Activated CD4-positive, alpha-beta T cell treated with anti-CD3 and anti-CD28 coated beads for 4 hours (primary cell): ENCODE data around the gene GRK5.

Experiments
- DNase-seq, 2 donors: peaks; one replicate each; pipeline ENCODE4 v3.0.0-alpha.2; 2020

The GRK5 gene

DNA sequence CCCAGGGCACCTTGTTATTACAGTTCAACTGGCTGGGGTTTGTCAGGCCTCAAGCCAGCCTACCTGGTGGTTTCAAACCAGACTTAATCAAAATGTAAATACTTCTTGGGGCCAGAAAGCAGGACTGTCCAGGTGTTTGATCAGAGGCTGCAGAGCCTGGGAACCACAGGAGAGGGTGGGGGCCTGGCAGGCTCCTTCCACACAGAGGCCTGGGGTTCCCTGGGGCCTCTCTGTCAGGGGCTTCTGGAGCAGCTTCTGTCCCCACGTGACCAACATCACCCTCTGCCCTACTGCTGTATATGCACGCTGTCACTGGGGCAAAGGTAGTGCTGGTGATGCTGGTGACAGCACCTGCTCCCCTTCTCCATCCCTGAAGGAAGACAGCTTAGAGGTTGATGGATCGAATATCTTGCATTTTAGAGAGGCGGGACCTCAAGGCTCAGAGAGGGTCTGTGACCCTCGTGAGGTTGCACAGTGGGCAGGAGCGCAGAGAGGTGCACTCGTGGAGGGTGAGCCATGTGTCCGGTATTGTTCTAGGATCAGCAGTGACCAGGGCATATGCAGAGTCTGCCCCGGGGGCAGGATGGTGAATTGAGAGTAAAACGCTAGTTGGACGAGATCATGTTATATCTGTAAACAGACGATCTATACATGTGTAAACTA is 95.4 kb downstream of the GRK5 start:
- no peak for DNase-seq

DNA sequence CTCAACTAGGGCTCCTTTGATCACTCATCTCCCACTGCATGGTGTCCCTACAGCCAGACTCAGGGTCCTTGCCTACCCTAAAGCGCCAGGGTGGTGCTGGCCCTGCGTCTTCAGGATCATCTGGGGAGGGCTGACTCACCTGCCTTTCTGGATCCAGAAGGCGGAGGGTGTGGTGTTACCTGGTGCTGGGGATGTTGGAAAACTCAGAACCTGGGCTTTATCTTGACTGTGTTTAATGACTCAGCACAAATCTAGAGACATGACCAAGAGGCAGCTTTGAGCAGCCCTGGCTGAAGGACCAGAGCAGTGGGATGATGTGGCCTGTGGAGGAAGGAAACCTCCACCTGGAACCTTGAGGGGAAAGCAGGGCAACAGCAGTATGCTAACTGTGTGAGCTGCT is 96.5 kb downstream of the GRK5 start:
- no peak for DNase-seq

DNA sequence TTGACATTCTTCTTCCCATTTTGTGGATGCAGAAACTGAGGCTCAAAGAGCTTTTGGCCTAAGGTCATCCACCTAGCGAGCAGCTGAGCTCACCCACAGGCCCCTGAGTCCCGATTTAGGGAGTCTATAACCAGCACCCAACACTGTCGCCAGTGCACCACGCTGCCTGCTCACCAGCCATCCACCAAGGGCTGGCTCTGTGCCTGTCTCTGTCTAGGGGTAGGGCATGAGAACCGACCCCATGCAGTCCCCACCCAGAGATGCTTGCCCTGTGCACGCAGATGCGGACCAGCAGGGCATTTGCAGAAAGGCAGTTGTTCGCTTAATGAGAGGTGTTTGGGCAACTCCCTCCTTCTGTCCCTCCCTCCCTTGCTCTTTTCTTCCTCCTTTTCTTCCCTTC is 97.2 kb downstream of the GRK5 start:
- no peak for DNase-seq

DNA sequence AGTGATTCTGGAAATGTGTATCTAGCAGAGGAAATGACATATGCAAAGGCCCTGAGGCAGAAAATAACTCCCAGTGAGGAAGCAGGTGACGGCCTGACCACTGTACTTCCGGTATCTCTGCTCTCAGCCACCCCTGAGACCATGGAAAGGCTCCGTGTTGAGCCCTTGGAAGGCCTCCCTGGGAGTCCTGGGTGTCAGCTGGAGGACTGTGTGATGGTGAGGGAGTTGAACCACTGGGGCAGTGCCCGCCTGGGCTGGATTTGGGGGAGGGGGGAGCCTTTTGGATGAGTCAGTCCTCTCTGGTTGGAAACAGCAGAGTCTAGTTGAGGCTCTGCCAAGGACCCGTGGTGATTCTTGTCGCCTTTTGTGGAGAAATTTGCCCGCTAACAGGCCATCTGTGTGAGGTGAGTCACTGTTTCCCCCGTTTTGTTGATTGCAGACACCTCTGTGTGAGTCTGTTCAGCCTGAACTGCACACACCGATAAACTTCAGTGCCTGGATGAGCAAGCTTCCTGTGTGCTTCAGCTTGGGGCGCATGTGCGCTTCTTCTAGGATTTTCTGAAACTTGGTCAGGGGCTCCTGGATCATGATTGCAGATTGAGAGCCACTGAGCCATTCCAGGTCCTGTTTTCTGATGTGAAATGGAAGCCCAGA is 98.6 kb downstream of the GRK5 start:
- peak; percentile 89 for DNase-seq

DNA sequence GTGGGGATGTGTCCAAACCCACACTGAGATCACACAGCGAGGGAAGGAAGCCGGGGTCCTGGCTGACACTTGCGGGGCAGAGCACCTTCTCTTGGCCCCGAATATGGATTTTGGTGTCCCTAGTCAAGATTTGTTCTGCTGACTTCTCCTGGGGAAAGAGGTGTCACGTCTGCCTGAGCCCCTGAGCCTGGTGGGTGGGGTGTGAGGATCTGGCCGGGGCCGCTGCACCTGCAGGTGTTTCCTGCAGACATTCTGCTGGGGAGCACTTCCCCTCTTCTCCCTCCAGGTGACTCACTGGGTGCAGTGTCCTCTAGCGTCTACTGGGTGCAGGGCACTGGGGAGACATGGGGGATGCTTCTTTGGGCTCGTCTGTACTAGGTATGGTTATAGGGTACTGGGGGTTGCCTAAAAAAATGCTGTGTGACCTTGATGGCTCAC is 99.2 kb downstream of the GRK5 start:
- peak; percentile 68 to 75 for DNase-seq

DNA sequence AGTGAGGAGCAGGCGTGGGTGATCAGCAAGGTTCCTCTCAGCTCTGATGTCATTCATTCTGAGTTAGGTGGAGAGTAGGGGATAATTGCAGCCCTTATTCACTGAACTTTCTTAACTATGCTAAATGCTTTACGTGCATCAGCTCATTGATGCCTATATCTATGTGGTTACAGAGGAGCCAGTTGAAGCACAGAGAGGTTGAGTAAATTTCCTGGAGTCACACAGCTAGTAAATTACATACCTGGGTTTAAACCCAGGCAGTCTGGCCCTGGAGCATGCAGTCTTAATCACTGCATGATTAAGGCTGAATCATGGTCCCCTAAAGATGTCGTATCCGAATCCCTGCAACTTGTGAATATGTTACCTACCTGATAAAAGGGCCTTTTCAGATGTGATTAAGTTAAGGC is 99.6 kb downstream of the GRK5 start:
- peak in 1 of 2 donors; percentile 23 for DNase-seq

DNA sequence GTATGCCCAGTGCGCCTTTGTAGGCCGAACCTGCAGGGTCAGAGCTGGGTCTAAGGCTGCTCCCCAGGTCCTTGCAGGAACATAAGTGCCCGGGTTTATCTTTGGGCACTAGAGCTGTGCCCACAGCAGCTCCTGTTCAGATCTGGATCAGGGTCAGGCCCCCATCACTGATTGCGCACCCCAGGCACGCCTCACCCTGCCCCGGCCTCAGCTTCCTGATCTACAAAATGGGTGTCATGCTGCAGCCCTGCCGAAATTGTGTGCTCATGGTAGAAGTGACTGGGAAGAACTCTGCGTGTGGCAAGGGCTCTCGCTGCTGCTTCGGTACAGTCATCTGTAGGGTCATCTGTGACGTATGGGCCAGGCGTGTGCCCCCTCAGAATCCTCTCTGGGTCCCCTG is 100.7 kb downstream of the GRK5 start:
- DNase-seq, result no peak

DNA sequence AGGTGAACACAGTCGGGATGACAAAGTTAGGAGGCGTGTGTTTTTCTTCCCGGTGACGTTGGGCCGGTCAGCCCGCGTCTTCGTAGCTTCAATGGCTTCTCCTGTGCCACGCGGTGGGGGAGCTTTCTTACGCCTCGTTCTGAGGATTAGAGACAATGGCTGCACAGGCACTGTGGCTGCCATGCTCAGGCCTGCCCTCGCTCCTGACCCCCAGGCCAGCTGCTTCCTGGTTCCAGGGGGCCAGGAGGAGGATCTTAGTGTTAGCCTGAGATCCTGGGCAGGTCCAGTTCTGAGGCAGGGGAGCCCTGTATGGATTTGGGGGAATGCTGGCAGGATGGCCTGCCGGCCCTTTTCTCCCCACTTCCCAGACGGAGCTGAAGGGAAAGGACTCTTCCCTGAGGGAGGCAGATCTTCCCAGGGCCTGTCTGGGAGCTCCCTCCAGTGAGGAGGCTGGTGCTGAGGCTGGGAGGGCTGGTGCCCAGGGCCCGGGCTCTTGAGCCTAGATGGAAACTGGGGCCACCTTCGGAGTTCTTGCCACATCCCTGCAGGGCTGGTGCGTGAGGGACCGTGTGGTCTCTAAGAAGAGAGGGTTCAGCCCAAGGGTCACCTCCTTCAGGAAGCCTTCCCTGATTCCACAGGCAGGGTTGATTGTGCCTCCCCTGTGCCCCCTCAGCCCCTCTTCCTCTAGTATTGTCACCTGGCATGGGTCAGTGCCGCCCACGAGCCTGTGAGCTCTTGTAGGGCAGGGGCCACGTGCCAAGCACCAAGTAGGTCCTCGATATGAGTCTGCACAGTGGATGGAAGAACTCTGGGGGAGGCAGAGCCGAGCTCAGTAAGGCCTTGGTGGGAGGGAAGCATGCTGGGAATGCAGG is 101.4 kb downstream of the GRK5 start:
- no peak for DNase-seq

DNA sequence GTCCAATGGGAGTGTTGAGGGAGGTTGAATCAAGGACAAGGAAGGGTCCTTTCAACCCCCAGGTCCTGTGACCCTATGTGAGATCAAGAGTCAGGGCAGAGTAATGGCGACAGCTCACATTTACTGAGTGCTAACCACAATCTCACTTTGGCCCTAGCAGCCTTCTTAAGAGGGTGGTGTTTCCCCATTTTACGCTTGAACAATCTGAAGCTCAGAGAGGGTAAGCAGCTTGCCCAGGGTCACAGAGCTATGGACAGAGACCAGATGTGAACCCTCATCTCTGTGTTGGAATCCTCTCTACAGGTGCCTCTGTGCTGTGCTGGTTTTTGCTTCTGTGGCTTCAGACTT is 102.0 kb downstream of the GRK5 start:
- no peak for DNase-seq

DNA sequence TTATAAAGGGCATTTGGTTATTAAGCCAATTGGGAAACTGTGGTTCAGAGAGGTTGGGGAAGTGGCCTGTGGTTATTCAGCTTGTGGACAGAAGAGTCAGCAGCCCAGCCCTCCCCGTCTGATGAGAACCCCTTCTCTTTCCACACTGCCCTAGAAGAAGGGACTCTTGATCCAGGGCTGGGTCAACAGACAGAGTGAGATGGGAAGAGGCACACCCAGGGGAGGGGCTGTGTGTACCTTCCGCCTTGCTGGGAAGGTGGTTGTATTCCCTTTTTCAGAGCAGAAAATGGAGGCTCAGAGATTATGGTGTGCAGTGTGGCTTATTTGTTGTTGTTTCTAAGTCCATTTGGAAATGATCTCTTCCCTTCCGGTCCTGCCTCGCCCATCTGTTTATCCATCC is 103.4 kb downstream of the GRK5 start:
- DNase-seq, result no peak

DNA sequence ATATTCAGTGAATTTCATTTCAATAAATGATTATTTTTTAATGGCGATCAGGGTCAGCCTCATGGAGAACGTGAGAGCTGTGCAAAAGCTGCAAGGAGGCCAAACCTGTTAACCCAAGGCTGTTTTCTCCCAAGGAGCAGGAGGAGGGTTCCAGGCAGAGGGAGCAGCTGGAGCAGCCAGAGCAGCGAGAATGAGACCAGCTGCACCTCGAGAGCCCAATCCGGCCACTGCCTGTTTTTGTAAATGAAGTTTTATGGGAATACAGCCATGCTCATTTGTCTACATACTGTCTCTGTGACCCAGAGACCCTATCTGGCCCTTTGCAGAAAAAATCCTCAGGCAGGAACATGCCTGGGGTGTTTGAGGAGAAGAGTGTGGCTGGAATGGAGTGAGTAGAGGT is 104.9 kb downstream of the GRK5 start:
- no peak for DNase-seq

DNA sequence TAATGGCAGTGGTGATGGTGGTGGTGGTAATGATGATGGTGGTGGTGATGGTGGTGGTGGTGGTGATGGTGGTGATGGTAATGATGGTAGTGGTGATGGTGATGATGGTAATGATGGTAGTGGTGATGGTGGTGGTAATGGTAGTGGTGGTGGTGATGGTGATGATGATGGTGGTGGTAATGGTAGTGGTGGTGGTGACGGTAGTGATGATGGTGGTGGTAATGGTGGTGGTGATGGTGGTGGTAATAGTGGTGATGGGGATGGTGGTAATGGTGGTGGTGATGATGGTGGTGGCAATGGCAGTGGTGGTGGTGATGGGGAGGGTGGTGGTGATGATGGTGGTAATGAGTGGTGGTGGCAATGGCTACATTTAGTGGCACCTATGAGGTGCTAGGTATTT is 105.7 kb downstream of the GRK5 start:
- no peak for DNase-seq

DNA sequence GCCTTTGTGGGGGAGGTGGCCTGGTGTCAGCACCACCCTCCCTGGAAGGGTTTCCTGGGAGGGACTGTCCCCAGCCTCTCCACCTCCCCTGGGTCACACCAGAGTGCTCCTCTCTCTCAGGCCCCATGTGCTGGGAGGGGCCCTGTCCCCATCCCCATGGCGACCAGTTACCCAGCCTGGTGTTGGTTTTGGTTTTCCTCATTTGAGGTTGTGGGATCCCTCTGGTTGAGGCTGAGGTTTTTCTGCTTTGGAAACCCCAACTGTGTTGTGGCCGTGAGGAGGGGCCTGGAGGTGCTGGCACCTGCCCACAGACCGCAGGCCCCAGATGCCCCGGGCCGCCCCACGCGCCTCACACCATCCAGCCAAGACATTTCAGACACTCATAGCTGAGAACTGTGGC is 106.3 kb downstream of the GRK5 start:
- DNase-seq, result peak; percentile 13 to 18

DNA sequence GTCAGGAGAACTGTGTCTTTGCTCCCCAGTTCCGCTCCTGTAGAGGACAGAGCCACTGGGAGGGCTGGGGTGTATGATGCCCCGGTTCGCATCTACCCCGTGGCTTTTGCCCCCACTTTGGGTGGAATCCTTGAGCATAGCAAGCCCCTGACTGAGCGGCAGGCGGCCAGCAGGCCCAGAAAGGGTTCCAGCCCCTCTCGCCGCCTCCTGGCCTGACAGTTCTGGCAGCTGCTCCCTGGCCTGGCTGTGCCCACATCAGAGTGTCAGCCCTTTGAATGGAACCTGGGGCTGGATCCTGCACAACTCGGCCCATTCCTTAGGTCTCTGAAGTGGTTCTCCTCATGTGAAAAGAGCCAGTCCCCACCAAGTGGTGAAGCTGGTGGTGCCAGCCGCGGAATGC is 106.7 kb downstream of the GRK5 start:
- DNase-seq, result no peak

DNA sequence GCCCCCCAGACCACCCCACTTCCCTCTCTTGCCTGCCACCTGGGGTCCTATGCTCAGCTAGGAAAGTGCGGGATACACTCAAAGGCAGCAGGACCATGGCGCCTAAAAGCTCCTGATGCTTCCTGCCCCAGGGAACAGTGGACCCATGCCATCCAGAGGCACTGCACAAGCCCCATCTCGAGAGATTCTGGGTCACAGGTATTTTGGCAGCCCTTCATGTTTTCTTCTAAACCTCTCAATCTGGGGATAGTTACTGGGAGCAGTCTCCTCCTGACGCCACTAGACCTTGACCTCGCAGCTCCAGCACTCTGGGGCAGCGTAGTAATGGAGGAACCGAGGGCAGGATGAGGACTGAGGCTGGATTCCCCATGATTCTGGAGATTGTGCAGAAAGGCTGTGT is 107.1 kb downstream of the GRK5 start:
- DNase-seq, result no peak

DNA sequence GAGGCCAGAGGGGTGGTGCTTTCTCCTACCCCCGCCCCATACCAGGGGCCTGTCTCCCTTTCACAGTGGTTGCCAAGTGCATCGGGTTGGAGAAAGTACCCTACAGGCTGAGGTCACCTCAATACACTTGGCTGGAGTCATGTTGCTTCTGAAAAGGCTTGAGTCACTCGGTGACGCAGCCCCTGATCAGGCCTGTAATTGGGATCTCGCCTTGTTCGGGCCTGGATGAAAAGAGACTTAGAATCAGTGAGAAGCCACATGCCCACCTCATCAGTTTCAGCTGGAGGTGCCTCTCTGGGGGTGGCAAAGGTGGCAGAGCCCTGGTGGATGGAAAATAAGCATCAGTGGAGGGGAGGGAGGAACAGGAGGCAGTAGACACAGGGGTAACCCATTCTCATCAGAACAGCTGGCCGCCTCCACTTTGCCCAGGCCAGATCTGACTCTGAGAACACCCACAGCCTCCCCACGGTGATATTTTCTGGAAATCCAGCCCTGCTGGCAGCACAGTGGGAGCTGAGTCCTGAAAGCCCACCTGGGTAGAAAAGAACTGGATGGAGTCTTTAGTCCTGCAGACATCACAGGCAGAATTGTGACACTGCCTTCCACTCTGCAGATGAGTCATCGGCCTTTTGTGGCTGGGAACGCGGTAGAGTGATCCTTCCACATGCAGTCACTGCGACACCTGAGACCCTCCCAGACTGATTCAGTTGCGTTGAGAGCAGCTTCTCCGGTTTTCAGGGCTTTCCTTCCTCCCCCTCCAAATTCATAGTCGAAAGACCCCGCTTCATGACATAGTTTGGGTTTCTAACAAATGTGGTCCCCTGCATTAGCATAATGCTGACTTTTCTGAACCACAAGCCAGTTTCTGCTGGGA is 108.0 kb downstream of the GRK5 start:
- peak; percentile 73 to 76 for DNase-seq

DNA sequence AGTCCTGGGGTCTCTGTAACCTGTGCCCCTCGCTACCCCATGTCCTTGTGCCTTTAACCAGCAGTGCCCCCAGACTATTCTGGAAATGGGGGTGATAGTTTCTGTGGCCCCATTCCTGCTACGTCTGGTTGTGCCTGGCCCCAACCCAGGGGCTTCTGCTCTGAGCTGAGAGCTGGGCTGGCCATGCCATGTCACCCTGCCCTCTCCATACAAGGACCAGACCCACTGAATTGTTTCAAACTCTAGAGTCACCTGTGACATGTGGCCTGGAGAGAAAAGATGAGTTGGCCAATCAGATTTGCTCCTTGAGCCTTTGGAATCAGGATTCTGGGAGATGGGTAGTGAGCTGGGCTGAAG is 108.6 kb downstream of the GRK5 start:
- no peak for DNase-seq

DNA sequence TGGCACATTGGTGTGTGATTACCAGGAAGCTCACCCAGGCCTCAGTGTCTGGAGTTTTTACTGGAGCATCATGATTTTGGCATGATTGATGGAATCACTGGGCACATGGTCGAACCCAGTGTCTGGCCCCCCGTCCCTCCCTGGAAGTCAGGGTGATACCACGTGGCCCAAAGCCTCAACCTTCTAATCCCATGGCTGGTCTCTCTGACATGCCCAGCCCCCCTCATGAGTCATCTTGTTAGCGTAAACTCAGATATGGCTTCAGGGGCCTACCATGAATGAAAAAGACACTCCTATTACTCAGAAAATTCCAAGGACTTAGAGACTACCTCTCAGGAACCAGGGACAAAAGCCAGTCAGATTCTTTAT is 109.3 kb downstream of the GRK5 start:
- DNase-seq, result no peak

DNA sequence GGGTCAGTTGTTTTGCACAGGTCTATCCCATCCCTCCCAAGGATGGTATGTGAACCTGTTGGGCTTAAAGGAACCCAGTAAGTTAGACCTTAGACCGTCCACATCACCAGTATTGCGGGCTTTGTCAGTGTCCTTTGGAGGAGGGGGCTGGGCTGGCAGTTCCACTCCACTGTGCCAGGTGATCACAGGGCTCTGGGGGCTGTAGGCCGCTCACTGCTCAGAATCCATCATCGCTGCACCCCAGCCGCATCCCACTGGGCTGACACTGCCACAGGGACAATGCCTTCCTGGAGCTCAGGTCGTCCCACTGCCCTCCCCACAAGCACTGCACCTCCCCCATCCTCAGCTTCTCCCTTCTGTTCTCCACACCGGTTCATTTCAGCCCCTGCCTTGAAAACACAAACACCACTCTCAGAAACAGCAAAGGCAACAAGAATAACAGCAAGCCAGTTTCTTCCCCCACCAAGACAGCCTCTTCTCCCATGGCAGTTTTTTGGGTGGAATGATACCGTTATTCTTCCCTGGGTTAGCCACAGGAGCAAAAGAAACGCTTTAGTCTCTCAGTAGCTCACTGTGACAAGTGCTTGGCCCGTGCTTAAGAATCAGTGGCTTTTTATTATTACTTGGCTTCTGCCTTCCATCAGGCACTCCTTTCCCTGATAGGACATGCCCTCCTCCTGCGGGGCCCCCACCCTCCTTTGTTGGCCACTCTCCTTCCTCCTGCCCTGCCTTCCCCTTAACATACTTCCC is 111.2 kb downstream of the GRK5 start:
- DNase-seq, result no peak

DNA sequence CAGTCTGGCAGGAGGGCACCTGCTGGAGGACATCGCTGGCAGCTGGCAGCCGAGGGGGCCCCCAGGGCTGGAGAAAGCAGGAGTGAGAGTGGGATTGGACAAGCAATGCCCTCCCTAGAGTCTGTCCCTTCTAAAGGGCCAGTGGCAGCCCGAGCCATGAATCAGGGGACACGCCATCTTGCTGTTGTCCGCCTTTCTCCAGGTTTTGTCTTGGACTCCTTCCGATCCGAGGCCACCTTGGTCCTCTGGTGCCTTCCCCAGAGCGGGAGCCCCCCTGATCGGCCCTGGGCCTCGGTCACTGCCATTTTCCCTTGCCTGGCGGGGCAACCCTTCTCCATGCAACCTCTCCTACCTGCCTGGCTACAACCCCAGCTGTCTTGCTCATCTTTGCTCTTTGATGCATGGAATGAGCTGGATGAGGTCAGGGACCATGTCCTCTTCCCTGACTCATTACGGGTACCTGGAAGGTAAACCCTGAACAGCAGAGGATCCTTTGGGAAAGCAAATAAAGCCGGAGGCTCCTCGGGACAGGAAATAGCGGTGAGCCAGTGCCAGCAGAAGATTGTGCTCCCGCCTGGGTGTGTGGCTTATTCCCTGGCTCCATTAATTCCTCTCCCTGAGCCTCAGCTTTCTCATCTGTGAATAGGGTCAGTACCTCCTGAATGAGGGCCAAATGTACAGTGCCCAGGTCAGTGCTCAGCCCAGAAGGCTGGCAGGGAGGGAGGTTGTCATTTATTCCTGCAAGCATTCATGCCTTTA is 112.0 kb downstream of the GRK5 start:
- DNase-seq, result no peak

DNA sequence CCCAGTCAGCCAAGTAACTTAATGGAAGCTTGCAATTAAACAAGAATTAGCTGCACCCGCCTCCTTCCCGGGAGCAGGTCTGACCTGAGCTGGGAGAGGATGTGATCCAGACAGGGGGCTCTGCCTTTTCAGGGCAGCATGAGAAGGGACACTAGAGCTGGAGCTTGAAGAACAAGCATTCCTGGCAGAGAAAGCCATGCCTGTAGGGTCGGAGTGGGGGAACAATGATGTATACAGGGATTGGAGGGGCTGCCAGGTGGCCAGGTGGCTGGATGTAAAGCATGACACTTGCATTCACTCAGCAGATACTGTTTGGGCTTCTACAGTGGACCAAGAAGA is 112.5 kb downstream of the GRK5 start:
- DNase-seq, result no peak

DNA sequence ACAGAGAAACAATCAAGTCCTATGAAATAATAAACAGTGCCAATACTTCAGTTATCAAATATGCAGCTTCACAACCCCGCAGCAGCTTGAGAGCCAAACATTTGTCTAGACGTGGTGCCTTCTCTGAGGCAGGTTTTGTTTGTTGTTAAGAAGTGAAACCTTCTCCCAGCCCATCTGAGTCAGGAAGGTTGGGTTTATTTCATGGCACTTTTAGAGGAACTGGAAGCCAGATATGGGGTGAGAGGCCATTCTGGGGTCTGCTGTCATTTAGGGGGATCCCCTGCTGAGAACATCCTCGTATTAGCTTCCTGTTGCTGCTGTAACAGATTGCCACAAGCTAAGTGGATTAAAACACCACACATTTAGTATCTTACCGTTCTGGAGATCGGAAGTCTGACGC is 113.6 kb downstream of the GRK5 start:
- no peak for DNase-seq
